GM21360 (cell line): ENCODE data around the gene C17orf107.
"Not testable (repeated sequence)": the region's sequence is repeated elsewhere in the genome, so short reads cannot be mapped to it uniquely, and the experiment has no call there.

Experiments
- ATAC-seq: cut with Tn5 transposase; IDR thresholded peaks from one replicate; pipeline ENCODE4 v1.9.1; 2021; ENCODE audit warnings: mild to moderate bottlenecking, moderate library complexity; ENCODE audit not compliant: unreplicated experiment

Gene C17orf107

DNA sequence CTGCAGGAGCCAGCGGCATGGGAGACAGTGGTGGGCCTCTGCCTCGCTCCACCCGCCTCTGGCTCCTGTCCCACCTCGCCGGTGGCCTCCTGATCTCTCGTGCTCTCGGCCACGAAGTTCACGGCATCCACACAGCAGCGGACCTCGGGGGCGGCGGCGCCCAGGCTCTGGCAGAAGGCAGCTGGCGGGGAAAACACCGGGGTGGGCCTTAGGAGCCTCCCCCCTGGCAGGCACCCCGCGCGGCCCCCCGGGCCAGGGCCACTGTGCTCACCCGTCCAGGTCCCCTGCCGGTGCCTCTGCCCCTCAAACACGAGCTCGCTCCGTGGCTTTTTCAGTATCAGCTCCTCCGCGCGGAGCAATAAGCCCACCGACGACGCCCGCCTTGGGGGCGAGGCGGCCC, 409 bp upstream of the C17orf107 start:
- ATAC-seq: no peak

DNA sequence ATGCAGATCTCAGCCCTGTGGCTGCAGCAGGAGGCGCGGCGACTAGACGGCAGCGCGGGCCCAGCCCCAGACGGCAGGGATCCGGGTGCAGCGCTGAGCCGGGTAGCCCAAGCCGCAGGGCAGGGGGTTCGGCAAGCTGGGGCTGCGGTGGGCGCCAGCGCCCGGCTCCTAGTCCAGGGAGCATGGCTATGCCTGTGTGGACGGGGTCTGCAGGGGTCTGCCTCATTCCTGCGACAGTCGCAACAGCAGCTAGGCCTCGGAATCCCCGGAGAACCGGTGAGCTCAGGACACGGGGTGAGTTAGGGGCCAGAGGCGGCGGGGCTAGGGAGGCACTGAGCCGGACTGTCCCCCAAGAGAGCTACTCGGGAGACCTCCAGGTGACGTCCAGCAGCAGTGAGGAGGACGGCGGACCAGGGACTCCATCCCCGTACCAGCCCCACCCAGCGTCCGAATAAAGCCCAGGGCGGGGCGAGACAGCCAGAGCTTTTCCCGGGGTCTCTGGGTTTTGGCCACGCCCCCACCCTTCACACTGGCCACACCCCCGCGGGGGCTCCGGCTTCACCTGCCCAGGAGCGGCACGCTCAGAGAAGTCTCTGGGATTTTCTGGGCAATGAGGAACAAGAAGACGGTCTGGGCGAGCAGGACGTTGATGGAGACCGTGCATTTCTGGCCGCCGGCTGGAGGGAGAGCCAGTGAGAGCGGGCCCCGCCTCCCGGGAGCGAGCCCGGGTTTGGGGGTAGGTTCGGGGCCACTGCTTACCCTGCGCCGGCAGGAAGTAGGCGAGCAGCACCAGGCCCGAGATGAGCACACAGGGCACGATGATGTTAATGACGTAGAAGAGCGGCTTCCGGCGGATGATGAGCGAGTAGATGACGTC, 1.1 kb downstream of the C17orf107 start:
- ATAC-seq: no peak

DNA sequence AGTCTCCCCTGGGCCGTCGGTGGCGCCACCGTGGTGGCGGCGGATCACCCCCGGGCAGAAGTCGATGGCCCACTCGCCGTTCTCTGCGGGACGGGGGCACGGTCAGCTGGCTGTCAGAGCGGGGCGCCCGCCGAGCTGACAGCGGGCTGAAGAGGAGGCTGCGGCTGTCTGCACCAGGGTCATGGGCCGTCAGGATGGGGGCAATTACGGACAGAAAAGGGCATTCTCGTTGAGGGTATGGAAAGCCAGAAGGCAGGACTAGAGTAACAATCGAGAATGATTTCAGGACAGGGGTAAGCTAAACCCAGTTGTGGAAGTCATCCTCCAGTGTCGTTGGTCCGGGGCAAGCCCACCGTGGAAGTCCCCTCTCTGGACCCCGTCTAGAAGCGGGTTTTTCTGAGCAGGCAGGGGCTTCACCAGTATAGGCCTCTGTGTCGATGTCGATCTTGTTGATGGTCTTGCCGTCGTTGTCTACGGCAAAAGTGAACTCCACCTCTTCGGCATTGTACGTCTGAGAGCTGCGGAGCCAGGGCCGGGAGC, 1.8 kb downstream of the C17orf107 start:
- ATAC-seq: no peak

DNA sequence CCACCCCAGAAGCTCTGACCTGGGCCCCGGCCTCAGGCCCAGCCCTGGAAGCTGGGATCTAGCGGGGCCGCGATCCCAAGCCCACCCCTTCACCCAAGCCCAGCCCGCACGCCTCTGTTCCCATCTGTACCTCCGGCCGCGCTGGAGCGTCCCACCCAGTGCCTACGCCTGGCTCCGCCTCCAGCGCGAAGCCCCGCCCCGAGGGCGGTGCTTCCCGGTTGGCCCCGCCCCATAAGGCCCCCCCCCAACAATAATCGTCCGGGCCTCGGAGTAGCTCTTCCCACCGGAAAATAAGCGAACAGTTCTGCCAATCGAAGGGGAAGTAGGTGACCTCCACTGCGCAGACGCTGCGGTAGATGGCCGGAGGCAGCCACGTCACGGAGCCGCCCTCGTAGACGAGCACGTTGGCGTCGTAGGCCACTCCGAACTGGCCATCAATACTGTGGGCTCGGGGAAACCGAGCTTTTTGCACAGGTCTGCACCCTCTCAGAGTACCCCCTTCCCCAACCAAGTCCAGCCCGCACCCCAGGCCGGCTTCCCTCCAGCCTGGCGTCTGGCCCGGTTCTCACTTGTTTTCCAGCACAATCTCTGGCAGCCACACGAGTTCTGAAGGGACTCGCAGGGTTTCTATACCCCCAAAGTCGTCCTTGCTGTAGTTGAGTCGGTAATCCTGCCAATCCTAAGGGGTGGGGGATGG, 2.5 kb downstream of the C17orf107 start:
- no peak for ATAC-seq

DNA sequence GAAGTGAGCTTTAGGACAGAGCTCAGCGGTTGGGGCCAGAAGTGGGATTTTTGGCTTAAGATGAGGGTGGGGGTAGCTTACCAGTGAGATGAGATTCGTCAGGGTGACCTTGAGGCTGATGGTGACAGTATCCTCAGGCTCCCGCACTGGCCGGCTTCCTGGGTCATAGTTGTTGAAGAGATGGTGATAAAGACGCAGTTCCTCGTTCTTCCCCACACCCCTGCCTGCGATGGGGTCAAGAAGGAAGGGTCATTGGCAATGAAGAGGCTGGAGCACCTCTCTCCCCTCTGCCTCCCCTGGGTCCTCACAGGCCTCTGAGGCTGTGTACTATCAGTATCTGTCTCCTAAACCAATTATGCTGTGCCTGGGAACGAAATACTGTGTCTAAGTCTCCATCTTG, 3.2 kb downstream of the C17orf107 start:
- ATAC-seq: no peak

DNA sequence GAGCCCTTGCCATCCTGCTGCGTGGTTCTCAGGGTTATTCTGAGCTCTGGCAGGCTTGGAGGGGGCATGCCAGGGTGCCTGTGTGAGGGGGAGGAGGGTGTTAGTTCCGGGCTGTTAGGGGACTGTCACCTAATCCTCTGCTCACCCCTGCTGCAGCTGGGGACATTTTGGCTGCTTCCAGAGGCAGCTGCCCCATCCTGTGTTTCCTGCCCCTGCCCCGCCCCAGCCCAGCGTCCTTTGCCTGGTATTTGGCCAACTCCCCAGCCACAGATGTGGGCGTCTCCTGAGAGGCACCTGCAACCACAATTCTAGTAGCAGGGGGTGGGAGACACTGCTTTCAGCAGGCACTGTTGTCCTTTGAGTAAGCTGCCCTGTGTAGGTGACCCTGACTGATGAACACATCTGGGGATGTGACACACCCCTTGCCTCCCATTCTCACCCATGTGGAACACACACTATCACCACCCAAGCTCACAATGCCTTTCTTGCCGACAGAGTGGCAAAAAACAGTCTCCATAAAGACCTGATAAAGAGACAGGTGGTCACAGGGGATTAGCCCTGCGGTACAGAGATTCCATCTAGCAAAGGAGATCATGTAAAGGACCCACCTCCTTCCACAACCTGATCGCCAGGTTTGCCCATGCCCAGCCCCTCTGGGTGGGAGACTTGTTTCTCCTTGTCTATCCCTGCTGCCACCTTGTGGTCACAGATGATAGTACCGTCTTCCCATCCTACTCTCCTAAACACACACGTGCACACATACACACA, 3.9 kb downstream of the C17orf107 start, which contains the start of gene CHRNE:
CHRNE (minus strand) TSS at position 48 of the 768 bp plus-strand sequence; CDS start at position 13, 35 bp downstream.
- ATAC-seq: no peak

DNA sequence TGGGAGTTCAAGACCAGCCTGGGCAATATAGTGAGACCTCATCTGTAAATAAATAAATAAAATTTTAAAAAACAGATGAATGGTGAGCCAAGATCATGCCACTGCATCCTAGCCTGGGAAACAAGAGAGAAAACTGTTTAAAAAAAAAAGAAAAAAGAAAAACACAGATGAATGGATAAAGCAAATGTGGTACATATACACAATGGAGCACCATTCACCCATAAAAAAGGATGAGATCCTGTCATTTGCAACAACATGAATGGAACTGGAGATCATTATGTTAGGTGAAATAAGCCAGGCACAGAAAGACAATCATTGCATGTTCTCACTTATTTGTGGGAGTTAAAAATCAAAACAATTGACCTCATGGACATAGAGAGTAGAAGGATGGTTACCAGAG, 7.3 kb downstream of the C17orf107 start:
- not testable (repeated sequence) for ATAC-seq

DNA sequence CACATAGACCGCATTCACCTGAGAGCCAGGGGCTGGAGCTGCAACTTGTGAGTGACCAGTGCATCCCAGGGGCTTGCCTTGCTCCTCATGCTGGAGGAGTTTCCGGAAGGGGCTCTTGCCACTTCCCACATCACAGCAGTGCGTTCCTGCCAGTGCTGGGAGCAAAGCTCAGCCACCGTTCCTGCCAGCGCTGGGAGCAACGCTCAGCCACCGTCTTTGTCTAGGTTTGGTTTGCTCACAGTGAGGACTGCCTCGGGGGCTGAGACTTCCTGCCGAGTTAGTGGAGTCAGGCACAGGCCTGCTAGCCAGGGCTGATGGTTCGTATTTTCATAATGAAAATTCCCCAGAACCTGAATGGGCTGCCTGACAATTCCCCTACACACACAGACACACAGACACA, 9.0 kb downstream of the C17orf107 start:
- no peak for ATAC-seq

DNA sequence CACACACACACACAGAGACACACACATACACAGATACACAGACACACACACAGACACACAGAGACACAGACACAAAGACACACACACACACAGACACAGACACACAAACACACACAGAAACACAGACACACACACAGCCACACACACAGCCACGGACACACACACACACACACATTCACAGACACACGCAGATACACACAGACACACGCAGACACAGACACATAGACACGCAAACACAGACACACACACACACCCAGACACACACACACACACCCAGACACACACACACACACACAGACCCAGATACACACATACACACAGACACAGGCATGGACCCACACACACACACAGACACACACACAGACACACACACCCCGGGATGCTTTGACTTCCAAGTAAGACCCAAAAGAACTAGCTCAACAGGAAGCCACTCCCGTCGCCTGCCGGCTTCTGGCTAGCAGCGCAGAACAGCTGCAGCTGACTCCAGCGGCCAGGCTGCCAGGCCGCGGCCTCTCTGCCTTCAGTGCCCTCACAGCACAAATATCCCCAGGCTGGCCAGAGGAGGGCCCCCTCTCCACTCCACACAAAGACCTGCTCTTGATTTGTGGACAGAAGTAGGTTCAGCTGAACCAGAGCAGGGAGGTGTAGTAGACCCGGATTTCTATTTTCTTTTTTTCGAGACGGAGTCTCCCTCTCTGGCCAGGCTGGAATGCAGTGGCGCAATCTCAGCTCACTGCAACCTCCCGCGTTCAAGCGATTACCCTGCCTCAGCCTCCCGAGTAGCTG, 9.6 kb downstream of the C17orf107 start:
- no peak for ATAC-seq

DNA sequence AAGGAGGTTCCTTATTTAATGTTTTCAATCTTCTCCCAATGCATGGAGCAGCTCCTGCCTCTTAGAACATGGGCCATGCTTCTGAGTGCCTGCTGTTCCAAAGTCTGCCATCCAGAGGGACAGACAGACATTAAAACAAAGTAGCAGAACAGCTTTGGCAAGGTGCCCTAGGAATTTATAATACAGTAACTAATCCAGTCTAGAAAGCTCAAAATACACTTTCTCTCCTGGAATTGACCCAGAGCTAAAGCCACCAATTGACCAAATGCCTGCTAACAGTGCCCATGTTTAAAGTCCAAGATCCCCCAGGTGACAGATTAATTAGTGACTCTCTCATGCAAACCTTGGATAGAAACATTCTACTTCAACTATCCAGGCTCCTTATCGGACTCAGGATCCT, 14.7 kb downstream of the C17orf107 start:
- no peak for ATAC-seq

DNA sequence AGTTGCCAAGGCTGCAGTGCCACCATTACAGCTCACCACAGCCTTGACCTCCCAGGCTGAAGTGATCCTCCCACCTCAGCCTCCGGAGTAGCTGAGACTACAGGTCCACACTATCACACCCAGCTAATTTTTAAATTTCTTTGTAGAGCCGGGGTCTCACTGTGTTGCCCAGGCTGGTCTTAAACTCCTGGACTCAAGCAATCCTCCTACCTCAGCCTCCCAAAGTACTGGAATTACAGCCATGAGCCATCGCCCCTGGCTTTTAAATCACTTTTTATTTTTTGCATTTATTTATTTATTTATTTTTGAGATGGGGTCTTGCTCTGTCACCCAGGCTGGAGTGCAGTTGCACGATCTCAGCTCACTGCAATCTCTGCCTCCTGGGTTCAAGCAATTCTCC, 15.2 kb downstream of the C17orf107 start:
- not testable (repeated sequence) for ATAC-seq

DNA sequence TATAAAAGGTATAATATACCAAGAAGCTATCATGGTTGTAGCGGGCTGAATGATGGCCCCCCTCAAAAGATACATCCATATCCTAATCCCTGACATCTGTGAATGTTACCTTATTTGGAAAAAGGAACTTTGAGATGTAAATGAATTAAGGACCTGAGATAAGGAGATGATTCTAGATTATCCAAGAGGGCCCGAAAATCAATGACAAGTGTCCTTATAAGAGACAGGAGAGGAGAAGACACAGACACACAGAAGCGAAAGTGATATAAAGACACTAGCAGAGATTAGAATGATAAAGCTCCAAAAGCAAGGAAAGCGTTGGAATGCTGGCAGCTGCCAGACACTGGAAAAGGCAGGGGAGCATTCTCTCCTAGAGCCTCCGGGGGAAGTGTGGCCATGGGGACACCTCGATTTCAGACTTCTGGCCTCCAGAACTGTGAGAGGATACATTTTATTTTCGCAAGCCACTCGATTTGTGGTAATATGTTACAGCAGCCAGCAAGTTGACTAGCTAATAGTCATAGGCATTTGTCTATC, 20.2 kb downstream of the C17orf107 start:
- no peak for ATAC-seq

DNA sequence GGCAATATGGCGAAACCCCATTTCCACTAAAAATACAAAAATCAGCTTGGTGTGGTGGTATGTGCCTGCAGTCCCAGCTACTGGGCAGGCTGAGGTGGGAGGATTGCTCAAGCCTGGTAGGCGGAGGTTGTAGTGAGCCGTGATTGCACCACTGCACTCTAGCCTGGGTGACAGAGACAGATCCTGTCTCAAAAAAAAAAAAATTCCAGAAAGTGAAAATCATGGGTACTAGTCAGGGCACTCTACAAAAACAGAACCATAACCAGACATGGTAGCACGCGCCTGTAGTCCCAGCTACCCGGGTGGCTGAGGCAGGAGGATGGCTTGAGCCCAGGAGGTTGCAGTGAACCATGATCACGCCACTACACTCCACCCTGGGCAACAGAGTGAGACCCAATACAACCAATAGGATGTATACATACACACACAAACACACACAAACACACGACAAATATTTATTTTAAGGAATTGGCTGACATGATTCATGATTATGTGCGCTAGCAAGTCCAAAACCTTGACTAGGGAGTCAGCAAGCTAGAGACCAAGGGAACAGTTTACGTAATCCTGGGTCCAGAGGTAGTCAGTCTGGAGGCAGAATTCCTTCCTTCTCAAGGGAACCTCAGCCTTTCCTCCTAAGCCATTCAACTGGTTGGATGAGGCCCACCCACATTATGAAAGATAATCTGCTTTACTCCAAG, 21.2 kb downstream of the C17orf107 start:
- no peak for ATAC-seq

DNA sequence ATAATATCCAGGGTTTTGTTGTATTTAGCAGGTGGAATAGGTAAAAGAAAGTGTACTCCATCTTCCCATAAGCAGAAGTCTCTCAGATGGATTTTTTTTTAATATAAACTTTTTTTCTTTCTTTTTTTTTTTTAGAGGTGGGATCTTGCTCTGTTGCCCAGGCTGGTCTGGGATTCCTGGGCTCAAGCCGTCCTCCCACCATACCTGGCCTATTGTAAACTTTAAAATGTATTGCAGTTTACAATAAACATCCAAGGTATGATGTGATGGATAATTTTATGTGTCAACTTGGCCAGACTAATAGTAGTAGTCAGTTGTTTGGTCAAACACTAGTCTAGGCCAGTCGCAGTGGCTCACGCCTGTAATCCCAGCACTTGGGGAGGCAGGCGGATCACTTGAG, 22.0 kb downstream of the C17orf107 start:
- ATAC-seq: no peak

DNA sequence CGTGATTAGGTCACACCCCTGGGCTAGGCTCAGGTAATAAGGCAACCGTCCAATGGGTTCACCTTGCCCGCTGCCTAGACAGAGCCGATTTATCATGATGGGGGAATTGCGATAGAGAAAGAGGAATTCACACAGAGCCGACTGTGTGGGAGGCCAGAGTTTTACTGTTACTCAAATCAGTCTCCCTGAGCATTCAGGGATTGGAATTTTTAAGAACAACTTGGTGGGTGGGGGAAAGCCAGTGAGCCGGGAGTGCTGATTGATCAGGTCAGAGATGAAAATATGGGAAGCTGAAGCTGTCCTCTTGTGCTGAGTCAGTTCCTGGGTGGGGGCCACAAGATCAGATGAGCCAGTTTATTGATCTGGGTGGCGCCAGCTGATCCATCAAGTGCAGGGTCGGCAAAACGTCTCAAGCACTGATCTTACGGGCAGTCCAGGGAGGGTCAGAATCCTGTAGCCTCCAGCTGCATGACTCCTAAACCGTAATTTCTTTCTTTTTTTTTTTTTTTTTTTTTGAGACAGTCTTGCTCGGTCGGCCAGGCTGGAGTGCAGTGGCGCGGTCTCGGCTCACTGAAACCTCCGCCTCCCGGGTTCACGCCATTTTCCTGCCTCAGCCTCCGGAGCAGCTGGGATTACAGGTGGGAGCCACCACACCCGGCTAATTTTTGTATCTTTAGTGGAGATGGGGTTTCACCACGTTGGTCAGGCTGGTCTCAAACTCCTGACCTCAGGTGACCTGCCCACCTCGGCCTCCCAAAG, 27.4 kb downstream of the C17orf107 start:
- ATAC-seq: not testable (repeated sequence)

DNA sequence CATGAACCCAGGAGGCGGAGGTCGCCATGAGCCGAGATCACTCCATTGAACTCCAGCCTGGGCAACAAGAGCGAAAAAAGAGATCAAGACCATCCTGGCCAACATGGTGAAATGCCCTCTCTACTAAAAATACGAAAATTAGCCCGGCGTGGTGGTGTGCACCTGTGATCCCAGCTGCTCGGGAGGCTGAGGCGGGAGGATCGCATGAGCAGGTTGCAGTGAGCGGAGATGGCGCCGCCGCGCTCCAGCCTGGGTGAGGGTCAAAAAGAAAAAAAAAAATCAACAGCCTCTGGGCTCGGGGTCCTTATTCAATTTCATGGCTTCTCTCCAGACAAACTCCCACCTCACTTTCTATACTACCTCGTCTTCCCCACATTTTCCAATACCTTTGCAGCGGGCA, 29.5 kb downstream of the C17orf107 start:
- ATAC-seq: no peak

DNA sequence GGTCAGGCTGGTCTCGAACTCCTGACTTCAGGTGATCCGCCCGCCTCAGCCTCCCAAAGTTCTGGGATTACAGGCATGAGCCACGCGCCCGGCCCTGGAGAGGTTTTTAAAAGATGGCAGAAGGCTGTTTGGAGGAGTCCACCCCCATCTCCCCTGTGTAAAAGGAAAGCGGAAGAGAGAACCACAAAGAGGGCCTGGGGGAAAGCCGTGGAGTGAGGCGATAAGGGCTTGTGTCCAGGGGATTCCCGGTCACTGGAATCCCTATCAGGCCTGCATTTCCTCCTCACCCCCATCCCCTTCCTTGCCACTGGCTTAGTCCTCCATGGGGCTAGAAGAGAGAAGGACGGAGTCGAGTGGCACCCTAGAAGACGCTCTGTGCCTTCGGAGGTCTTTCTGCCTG, 32.6 kb downstream of the C17orf107 start, which contains the start of gene GP1BA:
GP1BA (plus strand) TSS at position 315 of the 400 bp plus-strand sequence. CDS start 328 bp downstream, outside the sequence.
- no peak for ATAC-seq

DNA sequence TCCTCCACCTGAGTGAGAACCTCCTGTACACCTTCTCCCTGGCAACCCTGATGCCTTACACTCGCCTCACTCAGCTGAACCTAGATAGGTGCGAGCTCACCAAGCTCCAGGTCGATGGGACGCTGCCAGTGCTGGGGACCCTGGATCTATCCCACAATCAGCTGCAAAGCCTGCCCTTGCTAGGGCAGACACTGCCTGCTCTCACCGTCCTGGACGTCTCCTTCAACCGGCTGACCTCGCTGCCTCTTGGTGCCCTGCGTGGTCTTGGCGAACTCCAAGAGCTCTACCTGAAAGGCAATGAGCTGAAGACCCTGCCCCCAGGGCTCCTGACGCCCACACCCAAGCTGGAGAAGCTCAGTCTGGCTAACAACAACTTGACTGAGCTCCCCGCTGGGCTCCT, 33.4 kb downstream of the C17orf107 start:
- ATAC-seq: no peak

DNA sequence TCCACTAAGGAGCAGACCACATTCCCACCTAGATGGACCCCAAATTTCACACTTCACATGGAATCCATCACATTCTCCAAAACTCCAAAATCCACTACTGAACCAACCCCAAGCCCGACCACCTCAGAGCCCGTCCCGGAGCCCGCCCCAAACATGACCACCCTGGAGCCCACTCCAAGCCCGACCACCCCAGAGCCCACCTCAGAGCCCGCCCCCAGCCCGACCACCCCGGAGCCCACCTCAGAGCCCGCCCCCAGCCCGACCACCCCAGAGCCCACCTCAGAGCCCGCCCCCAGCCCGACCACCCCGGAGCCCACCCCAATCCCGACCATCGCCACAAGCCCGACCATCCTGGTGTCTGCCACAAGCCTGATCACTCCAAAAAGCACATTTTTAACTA, 34.3 kb downstream of the C17orf107 start:
- no peak for ATAC-seq
